Cardiac septum (tissue), 1 donor: ENCODE measurements around the gene CDK18. TPM values are rescaled to one million over a fixed set of nuclear protein-coding genes. Genes with fewer than 3 reads are reported as not detected.
"Not testable (repeated sequence)": the region's sequence is repeated elsewhere in the genome, so short reads cannot be mapped to it uniquely, and the experiment has no call there.

Source experiments
- DNase-seq: peaks from one replicate; pipeline ENCODE4 v3.0.0-alpha.2; 2020; ENCODE audit warnings: low spot score
- intact Hi-C: fragments of 100-400 bp; cut with DNase I; formaldehyde crosslinking; loops from one replicate; pipeline ENCODE4 v1.14.0; 2022
- total RNA-seq: library from RNA; stranded (reverse); fragmentation: NEBNext Ultra II Directional; extraction: Animal tissue kit (Norgen Biotek cat#: 25700); gene quantifications from one replicate; pipeline ENCODE4 v1.2.1, GENCODE V29; 2021
- donor health status: DM: no; HTN: no; CAD: no.

Gene CDK18
- total RNA-seq, 1 donor from 2014 or later: 195 TPM

DNA sequence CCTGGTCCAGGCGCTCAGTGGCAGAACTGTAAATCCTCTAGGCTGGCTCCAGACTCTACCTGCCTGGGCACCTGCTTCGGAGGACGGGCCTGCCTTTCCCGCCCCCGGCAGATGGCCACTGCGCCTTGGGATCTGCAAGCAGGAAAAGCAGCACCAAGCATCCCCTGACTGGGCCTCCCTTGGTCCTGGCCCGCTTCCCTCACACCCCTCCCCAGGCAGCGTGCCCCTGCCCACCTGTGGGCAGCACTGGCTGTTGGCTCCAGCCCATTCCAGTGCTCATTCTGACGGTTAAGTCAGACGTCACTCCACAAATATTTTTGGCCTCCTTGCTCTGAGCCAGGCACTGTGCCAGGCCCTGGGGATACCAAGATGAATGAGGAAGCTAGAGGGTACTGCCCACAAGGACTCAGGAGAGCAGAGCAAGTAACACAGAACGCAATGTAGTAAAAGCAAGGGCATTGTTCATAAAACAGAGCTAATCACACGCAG, 26.7 kb upstream of the CDK18 start:
- intact Hi-C loops: loop anchor here (5.0 kb wide), 1 partner anchor 41 kb away; no protein-coding TSS in a partner anchor

DNA sequence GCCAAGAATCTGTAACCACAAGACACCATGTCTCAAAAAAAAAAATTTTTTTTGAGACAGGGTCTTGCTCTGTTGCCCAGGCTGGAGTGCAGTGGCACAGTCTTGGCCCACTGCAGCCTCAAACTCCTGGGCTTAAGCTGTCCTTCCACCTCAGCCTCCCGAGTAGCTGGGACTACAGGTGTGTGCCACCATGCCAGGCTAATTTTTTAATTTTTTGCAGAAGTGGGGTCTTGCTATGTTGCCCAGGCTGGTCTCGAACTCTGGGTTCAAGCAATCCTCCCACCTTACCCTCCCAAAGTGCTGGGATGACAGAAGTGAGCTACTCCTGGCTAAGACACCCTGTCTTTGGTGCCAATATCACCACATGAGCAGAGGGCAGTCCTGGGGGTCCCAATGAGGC, 25.5 kb upstream of the CDK18 start:
- not testable (repeated sequence) for DNase-seq
- intact Hi-C loops: loop anchor here (5.0 kb wide), 1 partner anchor 42 kb away; no protein-coding TSS in a partner anchor

More for the DNA sequence above, 26.7 kb upstream of the CDK18 start:
- DNase-seq: no peak

DNA sequence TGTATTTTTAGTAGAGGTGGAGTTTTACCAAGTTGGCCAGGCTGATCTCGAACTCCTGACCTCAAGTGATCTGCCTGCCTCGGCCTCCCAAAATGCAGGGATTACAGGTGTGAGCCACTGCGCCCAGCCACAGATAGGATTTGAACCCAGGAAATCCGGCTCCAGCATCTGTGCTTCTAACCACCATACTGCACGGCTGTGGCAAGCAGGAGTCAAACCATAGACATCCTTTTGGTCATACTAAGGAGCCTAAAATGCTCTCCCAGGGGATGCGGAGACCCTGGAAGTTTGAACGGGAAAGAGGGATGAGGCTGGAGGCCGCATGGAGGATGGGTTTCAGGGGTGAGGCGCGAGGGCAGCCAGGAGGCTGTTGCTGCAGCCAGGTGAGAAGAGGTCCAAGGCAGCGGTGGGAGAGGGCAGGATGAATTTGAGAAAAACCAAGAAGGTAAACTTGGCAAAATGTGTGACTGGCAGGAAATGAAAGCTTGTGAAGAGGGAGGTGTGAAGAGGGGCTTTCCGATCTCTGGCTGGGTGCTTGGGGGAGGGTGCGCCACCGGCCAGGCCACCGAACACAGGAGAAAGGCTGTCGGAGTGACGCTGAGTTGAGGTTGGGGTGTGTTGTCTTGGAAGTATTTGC, 24.0 kb upstream of the CDK18 start:
- DNase-seq: no peak

DNA sequence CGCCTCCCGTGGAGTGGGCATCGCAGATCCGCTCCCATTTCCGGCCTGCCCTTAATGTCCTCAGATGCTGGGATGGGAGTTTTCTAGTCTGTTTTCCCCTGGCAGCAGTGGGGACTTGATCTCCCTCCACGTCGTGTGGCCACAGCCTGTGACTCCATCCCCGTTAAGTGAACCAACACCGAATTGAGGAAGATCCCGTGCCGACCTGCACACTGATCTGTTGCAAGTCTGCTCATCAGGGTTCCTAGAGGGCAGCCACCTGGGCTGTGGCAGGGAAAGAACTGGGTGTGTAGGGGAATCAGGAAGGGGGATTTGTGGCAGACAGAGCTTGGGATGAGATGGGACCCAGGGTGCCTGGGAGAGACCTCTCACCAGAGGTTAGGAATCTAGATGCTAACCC, 23.3 kb upstream of the CDK18 start:
- intact Hi-C loops: no loop called here
- no peak for DNase-seq

More for the DNA sequence above, 24.0 kb upstream of the CDK18 start:
- intact Hi-C loops: no loop called here

DNA sequence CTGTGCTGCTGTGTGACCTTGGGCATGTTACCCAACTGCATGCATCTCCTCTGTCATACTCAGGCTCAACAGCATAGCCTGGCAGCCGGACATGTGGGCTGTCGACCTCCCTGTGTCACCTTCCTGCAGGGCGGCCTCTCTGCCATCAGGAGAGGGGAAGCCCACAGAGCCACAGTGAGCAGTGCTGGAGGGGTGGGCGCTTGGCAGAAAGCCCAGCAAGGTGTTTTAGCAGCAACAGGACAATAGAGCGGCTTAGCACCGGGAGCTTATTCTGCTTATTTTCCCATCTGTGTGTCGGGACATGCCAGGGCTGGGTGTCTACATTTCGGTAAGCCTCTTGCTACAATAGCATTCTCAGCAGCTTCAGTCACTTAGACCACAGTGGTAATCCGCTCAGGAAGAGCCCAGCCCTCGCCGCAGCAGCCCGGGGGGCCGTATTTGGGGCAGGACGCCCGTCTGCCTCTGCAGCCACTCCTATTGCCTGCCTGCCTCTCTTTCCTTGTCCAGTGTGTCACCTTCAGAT, 22.8 kb upstream of the CDK18 start:
- intact Hi-C loops: loop anchor here (2.0 kb wide), 1 partner anchor 127 kb away; no protein-coding TSS in a partner anchor
- no peak for DNase-seq

DNA sequence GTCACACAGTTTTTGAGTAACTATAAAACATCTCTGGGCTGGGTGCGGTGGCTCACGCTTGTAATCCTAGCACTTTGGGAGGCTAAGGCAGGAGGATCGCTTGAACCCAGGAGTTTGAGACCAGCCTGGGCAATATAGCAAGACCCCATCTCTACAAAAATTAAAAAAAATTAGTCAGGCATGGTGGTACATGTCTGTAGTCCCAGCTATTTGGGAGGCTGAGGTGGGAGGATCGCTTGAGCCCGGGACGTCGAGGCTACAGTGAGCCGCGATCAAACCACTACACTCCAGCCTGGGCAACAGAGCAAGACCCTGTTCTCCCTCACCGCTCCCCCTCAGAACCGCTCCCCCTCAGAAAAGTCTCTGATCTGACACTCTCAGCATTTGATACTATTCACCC, 21.9 kb upstream of the CDK18 start:
- DNase-seq: not testable (repeated sequence)
- intact Hi-C loops: loop anchor here (2.0 kb wide), 1 partner anchor 128 kb away; no protein-coding TSS in a partner anchor

DNA sequence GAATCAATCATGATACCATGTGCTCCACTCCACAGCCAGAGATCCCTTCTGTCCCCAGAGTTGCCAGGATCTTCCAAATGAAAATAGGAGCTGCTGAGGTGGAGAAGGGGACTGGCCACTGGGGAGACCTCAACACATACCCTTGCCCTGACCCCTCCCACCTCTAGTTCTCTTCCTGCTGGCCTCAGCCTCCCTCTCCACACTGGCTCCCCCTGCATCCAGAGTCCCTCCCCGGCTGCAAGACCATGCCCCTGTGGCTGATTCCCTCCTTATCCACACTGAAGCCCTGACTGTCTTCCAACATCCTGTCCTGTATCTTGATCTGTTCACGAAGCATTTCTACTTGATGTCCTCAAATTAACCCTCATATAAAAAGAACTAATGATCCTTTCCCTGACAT, 21.1 kb upstream of the CDK18 start:
- intact Hi-C loops: loop anchor here (2.0 kb wide), 1 partner anchor 129 kb away; no protein-coding TSS in a partner anchor
- DNase-seq: no peak

DNA sequence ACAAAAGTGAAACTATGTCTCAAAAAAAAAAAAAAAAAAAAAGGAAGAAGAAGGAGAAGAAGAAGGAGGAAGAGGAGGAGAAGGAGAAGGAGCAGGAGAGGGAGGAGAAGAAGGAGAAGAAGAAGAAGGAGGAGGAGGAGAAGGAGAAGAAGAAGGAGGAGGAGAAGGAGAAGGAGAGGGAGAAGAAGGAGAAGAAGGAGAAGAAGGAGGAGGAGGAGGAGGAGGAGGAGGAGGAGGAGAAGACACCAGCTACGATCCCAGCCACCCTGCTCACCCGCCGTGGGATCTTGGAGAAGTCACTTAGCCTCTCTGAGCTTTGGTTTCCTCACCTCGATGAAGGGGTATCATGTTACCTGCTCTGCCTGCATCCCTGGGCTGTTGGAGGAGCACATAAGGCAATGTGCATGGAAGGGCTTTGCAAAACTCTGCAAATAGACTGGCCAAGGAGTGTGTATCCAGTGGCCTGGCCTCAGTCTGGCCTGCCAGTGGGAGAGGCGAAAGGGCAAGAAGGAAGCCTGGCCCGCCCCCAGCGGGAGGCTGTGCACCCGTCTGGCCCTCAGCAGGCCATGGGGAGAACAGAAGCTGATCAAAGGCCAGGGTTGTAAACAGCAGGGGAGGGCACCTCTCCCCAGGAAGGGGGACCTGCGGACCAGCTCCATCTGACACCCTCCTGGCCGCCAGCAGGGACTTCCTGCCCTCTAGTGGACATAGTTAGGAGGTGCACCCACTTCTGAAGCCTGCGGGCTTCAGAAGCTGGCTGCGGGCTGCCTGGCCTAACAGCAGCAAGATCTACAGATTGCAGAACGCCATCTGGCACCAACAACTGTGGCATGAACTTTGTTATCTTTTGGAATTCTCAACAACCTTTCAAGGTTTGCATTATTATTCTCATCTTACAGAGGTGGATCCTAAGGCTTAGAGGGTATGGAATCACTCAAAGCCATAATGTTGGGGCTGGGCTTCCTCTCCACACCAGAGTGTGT, 19.2 kb upstream of the CDK18 start:
- intact Hi-C loops: loop anchor here (1.0 to 5.0 kb wide), 2 partner anchors 88 to 172 kb away; no protein-coding TSS in a partner anchor
- DNase-seq: no peak

DNA sequence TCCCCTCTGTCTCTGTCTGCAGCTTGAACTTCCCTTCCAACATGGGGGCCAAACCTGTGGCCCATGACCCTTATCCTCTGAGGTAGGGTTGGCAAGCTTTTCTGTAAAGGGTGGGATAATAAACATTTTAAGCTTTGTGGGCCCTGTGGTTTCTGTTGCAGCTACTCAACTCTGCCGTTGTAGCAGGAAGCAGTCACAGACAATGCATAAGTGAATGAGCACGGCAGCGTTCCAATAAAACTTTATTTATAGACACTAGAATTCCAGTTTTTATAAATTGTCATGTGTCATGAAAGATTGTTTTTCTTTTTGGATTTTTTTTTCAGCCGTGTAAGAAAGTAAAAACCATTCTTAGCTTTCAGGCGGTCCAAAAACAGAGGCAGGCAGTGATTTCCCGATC, 18.2 kb upstream of the CDK18 start:
- intact Hi-C loops: loop anchor here (5.0 kb wide), 1 partner anchor 171 kb away; no protein-coding TSS in a partner anchor
- no peak for DNase-seq

DNA sequence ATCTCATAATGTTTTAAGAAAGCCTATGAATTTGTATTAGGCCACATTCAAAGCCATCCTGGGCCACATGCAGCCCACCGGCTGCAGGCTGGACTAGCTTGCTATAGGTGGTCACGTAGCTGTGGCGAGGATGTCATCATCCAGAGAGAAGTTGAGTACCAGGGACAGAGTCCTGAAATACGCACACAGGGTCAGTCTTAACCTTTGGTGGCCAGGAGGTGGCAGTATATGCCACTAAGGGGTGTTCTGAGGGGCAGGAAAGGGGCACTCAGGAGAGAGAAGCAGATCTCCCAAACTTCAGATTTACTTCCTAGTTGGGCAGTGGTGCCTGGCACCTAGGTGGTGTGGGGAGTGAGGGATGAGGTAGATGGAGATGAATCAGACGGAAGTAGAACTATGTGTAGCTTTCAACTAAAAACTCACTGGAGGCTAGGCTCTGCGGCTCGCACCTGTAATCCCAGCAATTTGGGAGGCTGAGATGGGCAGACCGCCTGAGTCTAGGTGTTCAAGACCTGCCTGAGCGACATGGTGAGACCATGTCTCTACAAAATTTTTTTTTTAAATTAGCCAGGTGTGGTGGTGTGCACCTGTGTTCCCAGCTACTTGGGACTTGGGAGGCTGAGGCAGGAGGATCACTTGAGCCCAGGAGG, 16.3 kb upstream of the CDK18 start:
- intact Hi-C loops: loop anchor here (1.0 to 5.0 kb wide), 2 partner anchors 36 to 169 kb away; no protein-coding TSS in a partner anchor
- DNase-seq: no peak

DNA sequence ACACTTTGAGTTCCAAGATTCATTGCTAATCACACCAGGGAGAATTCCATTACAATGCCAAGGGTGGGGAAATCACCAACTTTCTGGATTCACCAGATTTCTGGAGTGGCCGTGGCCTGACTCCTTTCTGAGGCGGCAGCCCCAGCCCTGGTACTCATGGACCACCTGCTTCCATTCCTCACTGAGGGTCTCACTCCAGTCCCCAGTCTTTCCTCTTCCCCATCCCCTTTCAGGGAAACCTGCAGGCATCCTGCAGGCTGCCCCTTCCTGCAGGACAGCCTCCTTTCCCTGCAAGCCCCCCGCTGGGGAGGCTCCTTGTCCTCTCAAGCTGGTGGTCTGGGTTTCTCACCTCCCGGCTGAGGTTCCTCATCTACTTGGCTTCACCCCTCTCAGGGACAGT, 12.7 kb upstream of the CDK18 start:
- DNase-seq: no peak
- intact Hi-C loops: no loop called here

DNA sequence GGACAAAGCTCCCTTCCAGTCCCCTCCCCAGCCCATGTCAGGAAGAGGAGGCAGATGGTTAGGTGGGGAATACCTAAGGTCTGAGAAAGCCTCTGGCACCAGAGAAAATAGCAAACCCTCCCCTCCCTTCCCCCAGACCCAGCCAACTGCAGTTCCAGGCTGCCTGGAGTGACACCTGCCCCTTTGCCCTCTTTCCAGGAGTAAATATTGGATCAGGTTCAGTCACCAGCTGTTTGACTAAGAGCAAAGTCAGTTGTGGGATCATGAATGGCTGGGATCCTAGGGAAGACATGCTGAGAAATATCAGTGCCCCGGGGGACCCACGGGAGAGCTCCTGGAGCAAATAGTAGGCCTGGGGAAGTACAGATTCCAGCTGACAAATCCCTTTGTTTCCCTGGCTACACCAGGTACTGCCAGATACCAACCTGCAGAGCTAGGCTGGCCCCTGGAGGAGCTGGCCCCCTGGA, 12.2 kb upstream of the CDK18 start:
- intact Hi-C loops: no loop called here
- DNase-seq: no peak

DNA sequence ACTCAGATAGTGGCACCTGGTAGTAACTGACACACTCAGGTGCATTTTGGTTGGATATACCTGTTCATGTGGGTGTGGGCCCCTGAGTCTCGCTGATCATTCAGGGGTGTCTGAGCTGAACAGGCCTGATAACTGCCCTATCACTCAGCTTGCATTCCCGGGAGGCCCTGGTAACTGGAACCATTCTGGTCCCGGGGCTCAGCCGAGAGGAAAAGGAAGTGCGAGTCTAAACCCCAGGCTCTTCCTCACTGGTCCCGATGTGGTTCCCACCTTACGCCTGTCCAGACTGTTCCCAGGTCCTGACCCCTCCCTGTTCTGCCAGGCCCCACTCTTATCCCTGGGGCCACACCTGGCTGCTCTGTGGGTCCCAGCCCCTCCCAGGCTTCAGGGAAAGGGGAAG, 11.7 kb upstream of the CDK18 start:
- intact Hi-C loops: no loop called here
- no peak for DNase-seq

DNA sequence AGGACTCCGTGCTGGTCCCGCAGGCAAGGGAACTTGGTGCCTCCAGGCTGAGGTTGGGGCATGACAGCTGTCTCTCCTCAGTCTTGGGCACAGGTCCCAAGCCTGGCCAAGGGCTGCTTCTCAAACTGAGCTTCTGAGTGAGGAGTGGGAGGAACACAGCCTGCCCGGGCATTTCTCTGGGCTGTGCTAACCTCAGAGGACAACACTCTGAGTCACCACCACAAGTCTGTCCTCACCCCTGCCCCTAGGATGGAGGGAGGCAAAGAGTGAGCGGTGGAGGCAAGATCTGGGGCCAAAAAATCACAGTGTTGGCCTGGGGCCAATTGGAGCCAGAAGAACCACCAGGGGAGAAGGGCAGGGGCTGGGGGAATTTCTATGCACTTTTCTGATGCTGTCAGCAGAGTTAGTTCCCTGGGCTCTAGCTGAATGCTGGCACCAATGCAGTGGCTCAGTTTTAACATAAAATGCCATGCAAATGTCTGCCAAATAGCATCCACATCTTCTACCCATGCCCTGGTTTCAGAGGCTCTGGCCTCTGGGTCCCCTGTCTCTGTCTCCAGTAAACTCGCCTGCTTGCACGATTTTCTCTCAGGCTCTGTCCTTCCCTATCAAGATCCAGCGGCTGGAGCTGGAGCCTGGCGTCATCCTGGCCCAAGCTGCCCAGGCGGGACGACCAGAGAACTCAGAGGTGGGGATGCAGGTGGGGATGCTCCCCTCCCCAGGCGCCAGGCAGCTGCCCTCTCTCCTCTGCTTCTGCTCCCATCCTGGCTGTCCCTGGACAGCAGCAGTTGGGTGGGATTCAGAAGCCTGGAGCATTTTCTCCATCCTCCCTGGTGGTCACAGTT, 11.0 kb upstream of the CDK18 start:
- no peak for DNase-seq
- intact Hi-C loops: loop anchor here (1.0 kb wide), 1 partner anchor 31 kb away; no protein-coding TSS in a partner anchor

DNA sequence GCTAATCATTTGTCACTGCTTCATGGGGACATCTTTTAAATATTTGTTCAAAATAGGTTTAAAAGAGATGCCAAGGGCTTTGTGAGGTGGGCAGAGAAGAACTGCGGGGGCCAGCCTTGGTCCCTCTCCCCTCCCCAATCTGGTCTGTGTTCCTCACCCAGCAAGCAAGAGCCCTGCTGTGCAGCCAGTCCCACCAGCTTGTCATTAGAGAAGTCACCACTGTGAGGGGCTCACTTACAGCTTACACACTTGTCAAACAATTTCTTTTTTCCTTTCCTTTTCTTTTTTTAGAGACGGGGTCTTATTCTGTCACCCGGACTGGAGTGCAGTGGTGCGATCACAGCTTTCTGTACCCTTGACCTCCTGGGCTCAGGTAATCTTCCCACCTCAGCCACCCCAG, 10.4 kb upstream of the CDK18 start:
- DNase-seq: no peak
- intact Hi-C loops: loop anchor here (1.0 kb wide), 1 partner anchor 30 kb away; no protein-coding TSS in a partner anchor

DNA sequence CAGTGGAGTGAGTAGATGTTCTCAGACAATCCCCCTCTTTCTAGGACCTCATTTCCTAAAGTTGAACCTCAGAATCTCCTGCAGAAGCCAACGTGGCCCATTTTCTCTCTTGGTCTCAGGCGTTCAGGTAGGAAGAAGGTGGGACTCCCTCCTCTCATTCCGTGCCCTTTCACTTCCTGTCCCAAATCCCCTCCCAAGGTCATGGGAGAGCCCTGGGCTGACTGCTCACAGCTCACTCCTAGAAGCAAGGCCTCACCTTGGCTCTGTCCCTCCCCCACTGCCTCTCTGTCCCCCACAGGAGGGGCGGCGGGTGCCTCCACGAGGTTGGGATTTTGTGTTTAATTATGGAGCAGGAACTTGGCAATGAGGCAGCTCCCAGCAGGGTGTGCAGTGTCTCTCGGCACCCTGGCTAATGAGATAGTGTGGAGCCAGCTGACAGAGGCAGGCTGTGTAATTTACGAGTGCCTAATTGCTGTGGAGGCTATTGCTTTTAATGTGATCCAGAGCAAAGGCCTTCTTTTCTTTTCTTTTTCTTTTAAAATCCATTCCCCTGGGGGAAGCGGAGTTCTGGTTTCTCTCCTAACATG, 9.1 kb upstream of the CDK18 start:
- intact Hi-C loops: no loop called here
- DNase-seq: peak; percentile 88

DNA sequence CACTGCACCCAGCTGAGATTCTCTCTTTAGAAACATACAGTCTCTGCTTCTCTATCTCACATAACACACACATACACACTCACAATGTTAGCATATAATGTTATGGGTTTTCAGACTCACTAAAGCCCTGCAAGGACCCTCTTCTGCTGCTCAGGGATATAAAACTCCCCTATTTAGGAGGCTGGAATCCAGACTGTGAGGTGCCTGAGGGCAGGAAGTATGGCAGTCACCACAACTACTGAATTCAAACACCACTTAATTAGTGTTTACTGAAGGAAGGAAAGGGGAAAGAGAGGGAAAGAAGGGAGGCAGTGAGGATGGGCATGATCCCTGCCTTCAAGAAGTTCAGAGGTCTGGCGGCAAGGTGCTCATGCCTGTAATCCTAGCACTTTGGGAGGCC, 7.8 kb upstream of the CDK18 start:
- intact Hi-C loops: no loop called here
- DNase-seq: no peak

DNA sequence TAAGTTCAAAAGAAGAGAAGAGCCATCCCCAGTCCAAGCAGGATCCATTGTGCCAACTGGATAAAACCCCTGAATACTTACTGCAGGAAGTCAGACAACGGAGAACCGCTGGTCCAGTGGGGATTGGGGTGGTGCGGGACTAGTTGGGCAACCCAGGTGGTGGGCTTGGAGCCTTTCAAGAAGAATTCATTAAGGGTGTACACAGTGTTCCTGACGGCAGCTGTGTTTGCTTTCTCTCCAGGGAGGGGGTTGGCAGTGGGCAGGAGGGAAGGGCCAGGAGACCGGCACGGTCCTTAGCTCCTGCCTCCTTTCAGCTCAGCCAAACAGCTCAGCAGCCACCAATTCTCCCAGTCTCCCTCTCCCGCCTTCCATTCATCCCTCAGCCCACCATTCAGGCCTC, 7.1 kb upstream of the CDK18 start:
- intact Hi-C loops: no loop called here
- DNase-seq: no peak
